Spleen (tissue), 11 donors: Measurements from ENCODE around the gene ANXA2. TPM values are rescaled to one million over a fixed set of nuclear protein-coding genes. Genes with fewer than 3 reads are reported as not detected.

Source experiments
- DNase-seq: peaks from one replicate; pipeline ENCODE4 v3.0.0-alpha.2; 2020
- H3K27ac ChIP-seq, 8 donors: fragments of 200-600 bp; sonication (generic) in 7 of 8; 1 replicate in 4 of 8; 2 replicates in 4 of 8; pipeline versions ENCODE4 v1.5.0 to v1.8.0; 2016 to 2021; ENCODE audit warnings: inconsistent platforms in 4 of 8, mild to moderate bottlenecking in 4 of 8, moderate library complexity in 1 of 8
- H3K27me3 ChIP-seq, 7 donors: fragments of 200-600 bp; sonication (generic) in 6 of 7; replicated peaks in 1 of 7; 1 replicate in 4 of 7; 2 replicates in 3 of 7; pipeline versions ENCODE4 v1.5.0 to v1.8.0; 2016 to 2021; ENCODE audit warnings: inconsistent platforms in 3 of 7, mild to moderate bottlenecking in 1 of 7
- H3K36me3 ChIP-seq, 6 donors: fragments of 200-600 bp; sonication (generic) in 5 of 6; 1 replicate in 4 of 6; 2 replicates in 2 of 6; pipeline versions ENCODE4 v1.5.0 to v1.8.0; 2016 to 2021; ENCODE audit warnings: inconsistent platforms in 2 of 6
- H3K4me1 ChIP-seq, 6 donors: fragments of 200-600 bp; sonication (generic) in 5 of 6; 1 replicate in 3 of 6; 2 replicates in 3 of 6; pipeline versions ENCODE4 v1.5.0 to v1.8.0; 2016 to 2021; ENCODE audit warnings: inconsistent platforms in 3 of 6
- H3K4me3 ChIP-seq, 8 donors: fragments of 200-600 bp; sonication (generic) in 7 of 8; 1 replicate in 4 of 8; 2 replicates in 4 of 8; pipeline versions ENCODE4 v1.5.0 to v1.8.0; 2016 to 2021; ENCODE audit warnings: inconsistent platforms in 4 of 8, mild to moderate bottlenecking in 4 of 8, moderate library complexity in 2 of 8
- H3K9me3 ChIP-seq, 8 donors: fragments of 200-600 bp; sonication (generic) in 7 of 8; 1 replicate in 4 of 8; 2 replicates in 4 of 8; pipeline versions ENCODE4 v1.5.0 to v1.8.0; 2016 to 2021; ENCODE audit warnings: inconsistent platforms in 4 of 8
- CTCF ChIP-seq, 11 experiments: fragments of 200-600 bp in 7 of 11; fragments of 450-650 bp in 4 of 11; sonication (generic) in 4 of 11; IDR thresholded peaks in 8 of 11; conservative IDR thresholded peaks in 3 of 11; 1 replicate in 7 of 11; 2 replicates in 4 of 11; pipeline versions ENCODE4 v1.4.0 to v1.8.0; 2016 to 2021; ENCODE audit warnings: antibody characterized with exemption in 11 of 11, inconsistent platforms in 4 of 11, mild to moderate bottlenecking in 1 of 11
- POLR2A ChIP-seq, 3 donors: fragments of 450-650 bp; IDR thresholded peaks; one replicate each; pipeline ENCODE4 v1.5.1; 2017; ENCODE audit warnings: antibody characterized with exemption in 3 of 3, mild to moderate bottlenecking in 1 of 3
- POLR2AphosphoS5 ChIP-seq, 3 donors: sonication (generic); formaldehyde crosslinking; IDR thresholded peaks; one replicate each; pipeline ENCODE4 v1.5.1; 2017; ENCODE audit warnings: antibody characterized with exemption in 3 of 3
- WGBS, 5 donors: extraction: QIAGEN DNeasy Blood & Tissue Kit in 3 of 5; methylation state at CpG; one replicate each; pipeline versions ENCODE4 v1.1.5 to v1.1.7; 2013 to 2018; 5-methylcytosine and 5-hydroxymethylcytosine counted together
- intact Hi-C: fragments of 100-400 bp; cut with DNase I; formaldehyde crosslinking; loops from one replicate; pipeline ENCODE4 v1.15.0; 2023; ENCODE audit warnings: low total_unique reads
- polyA plus RNA-seq, 3 donors: library from polyadenylated mRNA; stranded (reverse); fragments of 200-250 nt; gene quantifications; one replicate each; pipeline ENCODE4 v1.2.1, GENCODE V29; 2013
- total RNA-seq, 7 donors: library from RNA; depleted of rRNA in 3 of 7; stranded (reverse); fragments of >200 nt in 3 of 7; fragmentation: NEBNext Ultra II Directional in 4 of 7; extraction: Animal tissue kit (Norgen Biotek cat#: 25700) in 4 of 7; gene quantifications; one replicate each; pipeline versions ENCODE4 v1.1.0 to v1.2.1, GENCODE V29; 2016 to 2021
- donor health status: healthy with polysubstance abuse.
- donor health status: DM: no; HTN: no; CAD: no; lungs with moderate emphysema.
- donor health status: DM: no; HTN: no; CAD: no.
- donor health status: Bipolar disorder and iron deficiency.
- donor health status: healthy.
- donor health status: DM: no; HTN: no; CAD: no.
- donor health status: DM: yes; HTN: yes; CAD: no.

The ANXA2 gene
- total and polyA plus RNA-seq, 10 donors: 163 to 437 (median 337) TPM

GRCh38 chr15:60373745-60374144 is 24.0 kb downstream of the ANXA2 start:
- H3K4me1 ChIP-seq: peaks cover 0 to 66% (median 19%) of the 10 kb centered on the region in 6 donors
- H3K36me3 ChIP-seq: peaks cover 0 to 92% (median 20%) of the 10 kb centered on the region in 6 donors
- peak overlapping the region in 3 of 8 donors; percentile 55 to 86 (median 79) for H3K27ac ChIP-seq
- intact Hi-C loops: no loop called here
- no peaks in the 10 kb centered on the region for H3K9me3 ChIP-seq
- no peak overlapping the region for H3K4me3 ChIP-seq
- no peaks in the 10 kb centered on the region for H3K27me3 ChIP-seq
- TF ChIP-seq POLR2AphosphoS5 (IDR thresholded peaks at IDR 0.05): no peak
- no peak for TF ChIP-seq CTCF (IDR thresholded peaks at IDR 0.05 in 8 of 11, conservative IDR thresholded peaks at IDR 0.05 in 3 of 11)
- no peak for TF ChIP-seq POLR2A (IDR thresholded peaks at IDR 0.05)
- 76 to 97% (median 85%) methylated on average over 2 of the region's 2 CpGs for WGBS, 5 donors
- DNase-seq: no peak

- TF ChIP-seq POLR2AphosphoS5 (IDR thresholded peaks at IDR 0.05) (no peak), CTCF (IDR thresholded peaks at IDR 0.05 in 8 of 11, conservative IDR thresholded peaks at IDR 0.05 in 3 of 11) (no peak), POLR2A (IDR thresholded peaks at IDR 0.05) (no peak)
- no peaks in the 10 kb centered on the region for H3K27me3 ChIP-seq
- no peaks in the 10 kb centered on the region for H3K9me3 ChIP-seq
- WGBS, 5 donors: 96 to 100% (median 98%) methylated on average over 2 to 3 of the region's 3 CpGs
- peaks cover 0 to 70% (median 21%) of the 10 kb centered on the region in 6 donors for H3K4me1 ChIP-seq
- peak overlapping the region in 5 of 8 donors; percentile 21 to 86 (median 75) for H3K27ac ChIP-seq
- DNase-seq: no peak
- peaks cover 0 to 88% (median 20%) of the 10 kb centered on the region in 6 donors for H3K36me3 ChIP-seq
- H3K4me3 ChIP-seq: no peak overlapping the region
- intact Hi-C loops: no loop called here
Measured at GRCh38 chr15:60373327-60373726, 24.5 kb downstream of the ANXA2 start.

- TF ChIP-seq POLR2A (IDR thresholded peaks at IDR 0.05) (no peak), POLR2AphosphoS5 (IDR thresholded peaks at IDR 0.05) (no peak), CTCF (IDR thresholded peaks at IDR 0.05 in 8 of 11, conservative IDR thresholded peaks at IDR 0.05 in 3 of 11) (no peak)
- no peak overlapping the region for H3K4me3 ChIP-seq
- H3K27ac ChIP-seq: peak overlapping the region in 7 of 8 donors; percentile 55 to 86 (median 70)
- WGBS, 5 donors: 83 to 94% (median 88%) methylated on average over 1 of the region's 1 CpG
- H3K36me3 ChIP-seq: peaks cover 0 to 82% (median 20%) of the 10 kb centered on the region in 6 donors
- H3K27me3 ChIP-seq: no peaks in the 10 kb centered on the region
- intact Hi-C loops: no loop called here
- peaks cover 0 to 71% (median 23%) of the 10 kb centered on the region in 6 donors for H3K4me1 ChIP-seq
- no peak for DNase-seq
- no peaks in the 10 kb centered on the region for H3K9me3 ChIP-seq
Measured at GRCh38 chr15:60372756-60373155, 25.0 kb downstream of the ANXA2 start.

GRCh38 chr15:60372227-60372626 is 25.6 kb downstream of the ANXA2 start:
- Histone ChIP-seq H3K9me3 (no peaks in the 10 kb centered on the region), H3K4me1 (peaks cover 0 to 67% (median 23%) of the 10 kb centered on the region in 6 donors), H3K36me3 (peaks cover 0 to 77% (median 20%) of the 10 kb centered on the region in 6 donors), H3K4me3 (no peak overlapping the region), H3K27me3 (no peaks in the 10 kb centered on the region), H3K27ac (peak overlapping the region; percentile 60 to 86 (median 72))
- intact Hi-C loops: no loop called here
- 82 to 89% (median 83%) methylated on average over 4 of the region's 4 CpGs for WGBS, 5 donors
- DNase-seq: no peak
- TF ChIP-seq POLR2A (IDR thresholded peaks at IDR 0.05): no peak
- TF ChIP-seq CTCF (IDR thresholded peaks at IDR 0.05 in 8 of 11, conservative IDR thresholded peaks at IDR 0.05 in 3 of 11): no peak
- no peak for TF ChIP-seq POLR2AphosphoS5 (IDR thresholded peaks at IDR 0.05)
